Measurements from ENCODE around the gene FALEC. TPM values are rescaled to one million over a fixed set of nuclear protein-coding genes. Genes with fewer than 3 reads are reported as not detected.
A peak's percentile ranks its signal among the peaks of the same experiment; 100 is the strongest.
"Not testable (repeated sequence)": the region's sequence is repeated elsewhere in the genome, so short reads cannot be mapped to it uniquely, and the experiment has no call there.

The FALEC gene
- total RNA-seq, 1 donor from 2014 or later = 0.44 TPM

GRCh38 chr1:150567717-150568593 lies 52.4 kb downstream of the FALEC start:
- peak; percentile 75 for DNase-seq
- peak overlapping the region; percentile 56 for H3K4me3 ChIP-seq
- no peaks in the 10 kb centered on the region for H3K27me3 ChIP-seq (ENCODE audit: low read depth)
- intact Hi-C loops (cut with micrococcal nuclease) = no loop called here
- H3K27ac ChIP-seq (replicated peaks) = peak overlapping the region; percentile 96
- peaks cover 29% of the 10 kb centered on the region for H3K36me3 ChIP-seq
- TF ChIP-seq CTCF (IDR thresholded peaks at IDR 0.05; ENCODE audit: borderline replicate concordance) = no peak
- H3K9me3 ChIP-seq (replicated peaks) = no peaks in the 10 kb centered on the region
- H3K4me1 ChIP-seq = peaks cover 100% of the 10 kb centered on the region

GRCh38 chr1:150568594-150568966 lies 53.0 kb downstream of the FALEC start:
- H3K27me3 ChIP-seq (ENCODE audit: low read depth) = no peaks in the 10 kb centered on the region
- DNase-seq = no peak
- peak overlapping the region; percentile 96 for H3K27ac ChIP-seq (replicated peaks)
- peak overlapping the region; percentile 56 for H3K4me3 ChIP-seq
- peaks cover 100% of the 10 kb centered on the region for H3K4me1 ChIP-seq
- no peak for TF ChIP-seq CTCF (IDR thresholded peaks at IDR 0.05; ENCODE audit: borderline replicate concordance)
- intact Hi-C loops (cut with micrococcal nuclease) = no loop called here
- no peaks in the 10 kb centered on the region for H3K9me3 ChIP-seq (replicated peaks)
- H3K36me3 ChIP-seq = peaks cover 36% of the 10 kb centered on the region

GRCh38 chr1:150572918-150573647 lies 57.5 kb downstream of the FALEC start:
- TF ChIP-seq CTCF (IDR thresholded peaks at IDR 0.05; ENCODE audit: borderline replicate concordance) = no peak
- intact Hi-C loops (cut with micrococcal nuclease) = no loop called here
- DNase-seq = no peak
- Histone ChIP-seq H3K36me3 (peaks cover 81% of the 10 kb centered on the region), H3K27me3 (ENCODE audit: low read depth) (no peaks in the 10 kb centered on the region), H3K4me1 (peaks cover 100% of the 10 kb centered on the region), H3K4me3 (peak overlapping the region; percentile 81), H3K9me3 (replicated peaks) (no peaks in the 10 kb centered on the region), H3K27ac (replicated peaks) (peak overlapping the region; percentile 96)

- H3K4me1 ChIP-seq = peaks cover 96% of the 10 kb centered on the region
- H3K9me3 ChIP-seq (replicated peaks); H3K27me3 ChIP-seq (ENCODE audit: low read depth); intact Hi-C loops (cut with micrococcal nuclease); DNase-seq: not testable (repeated sequence)
- H3K27ac ChIP-seq (replicated peaks) = peak overlapping the region; percentile 96
- H3K36me3 ChIP-seq = peaks cover 85% of the 10 kb centered on the region
- peak overlapping the region; percentile 81 for H3K4me3 ChIP-seq
These were observed 58.1 kb downstream of the FALEC start for GRCh38 chr1:150573648-150574071.

GRCh38 chr1:150574260-150575071 lies 58.9 kb downstream of the FALEC start:
- TF ChIP-seq CTCF (IDR thresholded peaks at IDR 0.05; ENCODE audit: borderline replicate concordance) = no peak
- Histone ChIP-seq H3K27ac (replicated peaks) (peak overlapping the region; percentile 96), H3K9me3 (replicated peaks) (no peaks in the 10 kb centered on the region), H3K4me1 (peaks cover 95% of the 10 kb centered on the region), H3K27me3 (ENCODE audit: low read depth) (no peaks in the 10 kb centered on the region), H3K4me3 (peak overlapping the region; percentile 81), H3K36me3 (peaks cover 89% of the 10 kb centered on the region)
- DNase-seq = no peak
- intact Hi-C loops (cut with micrococcal nuclease) = loop anchor here (5.0 kb wide), 1 partner anchor 48 kb away; no protein-coding TSS in a partner anchor
